HFF-Myc (cell line): ENCODE measurements around the gene HMGB2.

Source experiments
- DNase-seq: peaks from one replicate; pipeline ENCODE4 v3.0.0-alpha.2; 2011; ENCODE audit warnings: low read depth; ENCODE audit errors: extremely low read depth
- H3K4me3 ChIP-seq: replicated peaks from 2 replicates; pipeline ENCODE4 v1.5.1; 2011; ENCODE audit warnings: low read depth, mild to moderate bottlenecking, control low read depth, low read length
- CTCF ChIP-seq: IDR thresholded peaks from 2 replicates; pipeline ENCODE4 v1.5.1; 2012; ENCODE audit warnings: mild to moderate bottlenecking, low read depth, low read length, control low read depth; ENCODE audit errors: missing control alignments

HMGB2 gene

GRCh38 chr4:173362666-173363065, 28.5 kb upstream of the HMGB2 start:
- H3K4me3 ChIP-seq: no peak overlapping the region
- DNase-seq: no peak
- no peak for TF ChIP-seq CTCF

- no peak overlapping the region for H3K4me3 ChIP-seq
- DNase-seq: no peak
- peak; percentile 25 for TF ChIP-seq CTCF
Observed at GRCh38 chr4:173360587-173361221, 26.5 kb upstream of the HMGB2 start.

GRCh38 chr4:173357939-173358338, 23.8 kb upstream of the HMGB2 start:
- no peak for TF ChIP-seq CTCF
- no peak overlapping the region for H3K4me3 ChIP-seq
- no peak for DNase-seq

- H3K4me3 ChIP-seq: no peak overlapping the region
- DNase-seq: no peak
Observed at GRCh38 chr4:173347467-173347866, 13.3 kb upstream of the HMGB2 start.

GRCh38 chr4:173346074-173346473, 11.9 kb upstream of the HMGB2 start:
- DNase-seq: no peak
- no peak for TF ChIP-seq CTCF
- H3K4me3 ChIP-seq: no peak overlapping the region

More at GRCh38 chr4:173347467-173347866, 13.3 kb upstream of the HMGB2 start:
- TF ChIP-seq CTCF: no peak

GRCh38 chr4:173345648-173346047, 11.5 kb upstream of the HMGB2 start:
- no peak for DNase-seq
- no peak for TF ChIP-seq CTCF
- H3K4me3 ChIP-seq: no peak overlapping the region
